Gastrocnemius medialis (tissue), 4 donors: ENCODE data around the gene RXFP2. TPM values are rescaled to one million over a fixed set of nuclear protein-coding genes. Genes with fewer than 3 reads are reported as not detected.

Source experiments
- ATAC-seq, 2 donors: fragments of 150-250 bp; one replicate each; pipeline ENCODE4 v1.9.1; 2016
- DNase-seq, 2 donors: peaks; one replicate each; pipeline ENCODE4 v3.0.0-alpha.2; 2019
- H3K27ac ChIP-seq, 4 donors: fragments of 200-600 bp; sonication (generic); 1 replicate in 1 of 4; 2 replicates in 3 of 4; pipeline ENCODE4 v1.5.1; 2016 to 2018; ENCODE audit warnings: mild to moderate bottlenecking in 2 of 4, moderate library complexity in 1 of 4
- H3K27me3 ChIP-seq, 3 donors: fragments of 200-600 bp; sonication (generic) in 2 of 3; 1 replicate in 1 of 3; 2 replicates in 2 of 3; pipeline versions ENCODE4 v1.5.1 to v1.6.0; 2016 to 2019; ENCODE audit warnings: mild to moderate bottlenecking in 1 of 3, moderate library complexity in 1 of 3
- H3K36me3 ChIP-seq, 2 donors: fragments of 200-600 bp; sonication (generic) in 1 of 2; one replicate each; pipeline ENCODE4 v1.5.1; 2017 to 2018
- H3K4me1 ChIP-seq, 2 donors: fragments of 200-600 bp; sonication (generic) in 1 of 2; one replicate each; pipeline ENCODE4 v1.5.1; 2016 to 2017; ENCODE audit warnings: mild to moderate bottlenecking in 2 of 2
- H3K4me3 ChIP-seq, 4 donors: fragments of 200-600 bp; sonication (generic) in 3 of 4; 1 replicate in 1 of 4; 2 replicates in 3 of 4; pipeline ENCODE4 v1.5.1; 2016 to 2019; ENCODE audit warnings: mild to moderate bottlenecking in 2 of 4
- H3K9me3 ChIP-seq, 3 donors: fragments of 200-600 bp; sonication (generic) in 2 of 3; 1 replicate in 1 of 3; 2 replicates in 2 of 3; pipeline ENCODE4 v1.5.1; 2016 to 2019
- CTCF ChIP-seq, 5 experiments: fragments of 450-650 bp in 3 of 5; fragments of 200-600 bp in 2 of 5; sonication (generic) in 2 of 5; IDR thresholded peaks in 4 of 5; conservative IDR thresholded peaks in 1 of 5; 1 replicate in 4 of 5; 2 replicates in 1 of 5; pipeline ENCODE4 v1.5.1; 2016 to 2019; ENCODE audit warnings: antibody characterized with exemption in 5 of 5, mild to moderate bottlenecking in 3 of 5, moderate library complexity in 3 of 5
- POLR2A ChIP-seq, 2 donors: fragments of 450-650 bp; IDR thresholded peaks; one replicate each; pipeline ENCODE4 v1.6.1; 2017; ENCODE audit warnings: antibody characterized with exemption in 2 of 2, mild to moderate bottlenecking in 2 of 2, moderate library complexity in 2 of 2
- in situ Hi-C, 4 donors: fragments of 200-750 bp; cut with MboI; loops; one replicate each; pipeline versions ENCODE4 v1.15.0 to v1.8.0; 2017; ENCODE audit warnings: low sequenced_read_pairs in 4 of 4
- intact Hi-C: fragments of 100-400 bp; cut with DNase I; formaldehyde crosslinking; loops from one replicate; pipeline ENCODE4 v1.15.1; 2023; ENCODE audit warnings: low total_unique reads
- total RNA-seq, 4 donors: library from RNA; depleted of rRNA; stranded (reverse); fragments of >200 nt; gene quantifications; one replicate each; pipeline versions ENCODE4 v1.1.0 to v1.2.3, GENCODE V29; 2016

Gene RXFP2
- total RNA-seq, 4 donors from 2014 or later: 0.27 to 0.42 TPM; not detected in 2

- Histone ChIP-seq H3K27ac (no peak overlapping the region), H3K9me3 (no peaks in the 10 kb centered on the region), H3K27me3 (no peaks in the 10 kb centered on the region), H3K36me3 (no peaks in the 10 kb centered on the region), H3K4me3 (no peak overlapping the region), H3K4me1 (no peaks in the 10 kb centered on the region)
- TF ChIP-seq CTCF (IDR thresholded peaks at IDR 0.05 in 4 of 5, conservative IDR thresholded peaks at IDR 0.05 in 1 of 5) (peak in 2 of 5 experiments; percentile 22 to 38), POLR2A (IDR thresholded peaks at IDR 0.05) (no peak)
- no peak for ATAC-seq
- in situ Hi-C loops (no loop called here), intact Hi-C loops (no loop called here)
- DNase-seq: no peak
These were observed 85.6 kb downstream of the RXFP2 start for GRCh38 chr13:31824705-31825517.

GRCh38 chr13:31826521-31826920, 87.2 kb downstream of the RXFP2 start:
- no peaks in the 10 kb centered on the region for H3K9me3 ChIP-seq
- no peaks in the 10 kb centered on the region for H3K36me3 ChIP-seq
- H3K27me3 ChIP-seq: no peaks in the 10 kb centered on the region
- H3K4me3 ChIP-seq: no peak overlapping the region
- no peak overlapping the region for H3K27ac ChIP-seq
- H3K4me1 ChIP-seq: no peaks in the 10 kb centered on the region
- DNase-seq (no peak), ATAC-seq (no peak)
- intact Hi-C loops: no loop called here
- in situ Hi-C loops: no loop called here
- no peak for TF ChIP-seq CTCF (IDR thresholded peaks at IDR 0.05 in 4 of 5, conservative IDR thresholded peaks at IDR 0.05 in 1 of 5)
- TF ChIP-seq POLR2A (IDR thresholded peaks at IDR 0.05): no peak

- TF ChIP-seq CTCF (IDR thresholded peaks at IDR 0.05 in 4 of 5, conservative IDR thresholded peaks at IDR 0.05 in 1 of 5) (no peak), POLR2A (IDR thresholded peaks at IDR 0.05) (no peak)
- Histone ChIP-seq H3K4me3 (no peak overlapping the region), H3K9me3 (no peaks in the 10 kb centered on the region), H3K36me3 (no peaks in the 10 kb centered on the region), H3K4me1 (no peaks in the 10 kb centered on the region), H3K27me3 (no peaks in the 10 kb centered on the region), H3K27ac (no peak overlapping the region)
- ATAC-seq (no peak), DNase-seq (no peak)
- intact Hi-C loops: no loop called here
- in situ Hi-C loops: no loop called here
These were observed 88.4 kb downstream of the RXFP2 start for GRCh38 chr13:31827707-31828106.

- intact Hi-C loops: no loop called here
These were observed 96.6 kb downstream of the RXFP2 start for GRCh38 chr13:31835932-31836331.

More at GRCh38 chr13:31835932-31836331, 96.6 kb downstream of the RXFP2 start:
- Histone ChIP-seq H3K27ac (no peak overlapping the region), H3K9me3 (no peaks in the 10 kb centered on the region), H3K36me3 (no peaks in the 10 kb centered on the region), H3K4me3 (no peak overlapping the region), H3K4me1 (no peaks in the 10 kb centered on the region), H3K27me3 (no peaks in the 10 kb centered on the region)
- no peak for DNase-seq
- TF ChIP-seq POLR2A (IDR thresholded peaks at IDR 0.05) (no peak), CTCF (IDR thresholded peaks at IDR 0.05 in 4 of 5, conservative IDR thresholded peaks at IDR 0.05 in 1 of 5) (no peak)
- in situ Hi-C loops: no loop called here
- ATAC-seq: no peak
